Motor neuron (in vitro differentiated cells): ENCODE results near the gene MT1H. TPM values are rescaled to one million over a fixed set of nuclear protein-coding genes. Genes with fewer than 3 reads are reported as not detected.
"Not testable (repeated sequence)": the region's sequence is repeated elsewhere in the genome, so short reads cannot be mapped to it uniquely, and the experiment has no call there.

Experiments used
- ATAC-seq, 8 experiments: fragments of 200-7000 bp; cut with Tn5 transposase; replicated peaks in 6 of 8; 2 replicates each; pipeline ENCODE4 v1.8.0; 2021; ENCODE audit warnings: mild to moderate bottlenecking in 8 of 8, moderate library complexity in 8 of 8
- H3K27ac ChIP-seq, 2 donors: fragments of 250-450 bp; sonication (Bioruptor Pico); 2 replicates each; pipeline ENCODE4 v1.9.0; 2021; ENCODE audit warnings: antibody characterized with exemption in 2 of 2, mild to moderate bottlenecking in 2 of 2, moderate library complexity in 1 of 2
- H3K4me1 ChIP-seq, 2 donors: fragments of 250-450 bp; sonication (Bioruptor Pico); replicated peaks in 1 of 2; 2 replicates each; pipeline ENCODE4 v1.6.1; 2021; ENCODE audit warnings: antibody characterized with exemption in 2 of 2, mild to moderate bottlenecking in 2 of 2, moderate library complexity in 1 of 2
- H3K4me3 ChIP-seq, 5 donors: fragments of 250-450 bp; sonication (Bioruptor Pico); 2 replicates each; pipeline ENCODE4 v1.9.0; 2021; ENCODE audit warnings: antibody characterized with exemption in 5 of 5, mild to moderate bottlenecking in 5 of 5, moderate library complexity in 4 of 5
- WGBS, 10 experiments: fragments of 450-650 bp; shearing (Covaris generic); methylation state at CpG; one replicate each; pipeline ENCODE4 v1.0.0; 2022; 5-methylcytosine and 5-hydroxymethylcytosine counted together
- in situ Hi-C, 9 experiments: fragments of 400-800 bp; cut with MboI; loops; one replicate each; pipeline ENCODE4 v1.15.0; 2021; ENCODE audit warnings: low sequenced_read_pairs in 9 of 9, low pct_unique_long_range_greater_than_20kb in 2 of 9; ENCODE audit not compliant: unreplicated experiment in 9 of 9
- total RNA-seq, 8 experiments: library from RNA; unstranded; fragments of 300-600 nt; gene quantifications; 2 replicates each; pipeline versions ENCODE4 v1.2.3 to v1.2.4, GENCODE V29; 2022

Gene MT1H
- 1 to 10 TPM in 1 of 8 experiments, under 1 TPM in 1, not detected in 6; 0.66 to 9.9 TPM for total RNA-seq

GRCh38 chr16:56669005-56669839 lies at the start of gene MT1H:
Gene MT1H (plus strand): TSS chr16:56669814. CDS start chr16:56669885, 71 bp downstream.
- H3K4me3 ChIP-seq: no peak within 1 kb of the TSS
- in situ Hi-C loops: no loop called here
- no peak within 1 kb of the TSS for H3K27ac ChIP-seq
- ATAC-seq: peak in 4 of 8 experiments; percentile 12 to 32 (median 26)
- H3K4me1 ChIP-seq: peaks cover 2 to 13% of the 10 kb centered on the region in 2 donors
- WGBS, 10 experiments: 4 to 93% (median 48%) methylated on average over 5 to 9 of the region's 38 CpGs; no CpG with 5 or more reads in 6 of the 10 experiments

GRCh38 chr16:56620339-56620897 lies 49.2 kb upstream of the MT1H start:
- WGBS, 10 experiments: 29 to 100% (median 92%) methylated on average over 1 to 3 of the region's 8 CpGs; no CpG with 5 or more reads in 5 of the 10 experiments
- in situ Hi-C loops: no loop called here
- ATAC-seq: no peak
- Histone ChIP-seq H3K4me3 (no peak overlapping the region), H3K4me1 (no peaks in the 10 kb centered on the region), H3K27ac (no peak overlapping the region)

- 37 to 88% (median 66%) methylated on average over 1 to 4 of the region's 4 CpGs for WGBS, 10 experiments
- H3K4me3 ChIP-seq, H3K4me1 ChIP-seq, H3K27ac ChIP-seq, in situ Hi-C loops, ATAC-seq: not testable (repeated sequence)
Measured at GRCh38 chr16:56621665-56622445, 47.8 kb upstream of the MT1H start.

GRCh38 chr16:56623184-56623583 lies 46.4 kb upstream of the MT1H start:
- H3K4me1 ChIP-seq, H3K27ac ChIP-seq, in situ Hi-C loops, ATAC-seq, H3K4me3 ChIP-seq: not testable (repeated sequence)
- 60 to 100% (median 83%) methylated on average over 1 to 5 of the region's 5 CpGs; no CpG with 5 or more reads in 1 of the 10 experiments for WGBS, 10 experiments

- in situ Hi-C loops: no loop called here
- ATAC-seq: no peak
- Histone ChIP-seq H3K4me3 (no peak overlapping the region), H3K27ac (no peak overlapping the region), H3K4me1 (peaks cover 0 to 2% of the 10 kb centered on the region in 2 donors)
- WGBS, 10 experiments: 83 to 100% (median 100%) methylated on average over 1 to 2 of the region's 2 CpGs; no CpG with 5 or more reads in 2 of the 10 experiments
Measured at GRCh38 chr16:56623637-56624036, 46.0 kb upstream of the MT1H start.

- ATAC-seq: peak; percentile 83 to 97 (median 96)
- WGBS, 10 experiments: 0 to 45% (median 9%) methylated on average over 1 to 34 of the region's 62 CpGs; no CpG with 5 or more reads in 2 of the 10 experiments
- H3K27ac ChIP-seq: no peak within 1 kb of the TSS
- H3K4me1 ChIP-seq: peaks cover 0 to 2% of the 10 kb centered on the region in 2 donors
- peak within 1 kb of the TSS; percentile 9 to 37 (median 14) for H3K4me3 ChIP-seq
- in situ Hi-C loops: no loop called here
Measured at GRCh38 chr16:56625140-56625942, 44.3 kb upstream of the MT1H start, which contains the start of gene MT1E. Gene MT1E (plus strand): TSS chr16:56625781. CDS start chr16:56625852, 71 bp downstream.

GRCh38 chr16:56625943-56626654 lies 43.5 kb upstream of the MT1H start:
- in situ Hi-C loops: no loop called here
- Histone ChIP-seq H3K4me3 (peak overlapping the region in 2 of 5 donors; percentile 30 to 37), H3K27ac (no peak overlapping the region), H3K4me1 (peaks cover 0 to 2% of the 10 kb centered on the region in 2 donors)
- WGBS, 10 experiments: 0 to 34% (median 16%) methylated on average over 1 to 11 of the region's 16 CpGs; no CpG with 5 or more reads in 3 of the 10 experiments
- ATAC-seq: peak; percentile 34 to 63 (median 54)

GRCh38 chr16:56626685-56627084 lies 42.9 kb upstream of the MT1H start:
- in situ Hi-C loops: no loop called here
- Histone ChIP-seq H3K4me3 (no peak overlapping the region), H3K4me1 (peaks cover 0 to 2% of the 10 kb centered on the region in 2 donors), H3K27ac (no peak overlapping the region)
- ATAC-seq: no peak
- WGBS, 10 experiments: 0 to 44% (median 25%) methylated on average over 1 to 2 of the region's 7 CpGs; no CpG with 5 or more reads in 5 of the 10 experiments

- ATAC-seq: no peak
- WGBS, 10 experiments: 15 to 80% (median 22%) methylated on average over 2 to 7 of the region's 9 CpGs; no CpG with 5 or more reads in 3 of the 10 experiments
- in situ Hi-C loops: no loop called here
- H3K4me3 ChIP-seq: no peak overlapping the region
- H3K27ac ChIP-seq: no peak overlapping the region
- H3K4me1 ChIP-seq: peaks cover 7 to 10% of the 10 kb centered on the region in 2 donors
Measured at GRCh38 chr16:56628486-56629350, 40.9 kb upstream of the MT1H start.

GRCh38 chr16:56629531-56629930 lies 40.1 kb upstream of the MT1H start:
- Histone ChIP-seq H3K27ac (no peak overlapping the region), H3K4me3 (no peak overlapping the region), H3K4me1 (peaks cover 7 to 10% of the 10 kb centered on the region in 2 donors)
- ATAC-seq: no peak
- in situ Hi-C loops: no loop called here
- 13 to 100% (median 50%) methylated on average over 1 to 2 of the region's 3 CpGs; no CpG with 5 or more reads in 3 of the 10 experiments for WGBS, 10 experiments

GRCh38 chr16:56630134-56630533 lies 39.5 kb upstream of the MT1H start:
- no peak overlapping the region for H3K27ac ChIP-seq
- in situ Hi-C loops: no loop called here
- ATAC-seq: no peak
- H3K4me1 ChIP-seq: peaks cover 7 to 10% of the 10 kb centered on the region in 2 donors
- H3K4me3 ChIP-seq: no peak overlapping the region
- 15 to 100% (median 100%) methylated on average over 1 to 3 of the region's 3 CpGs; no CpG with 5 or more reads in 5 of the 10 experiments for WGBS, 10 experiments
